ENCODE measurements around the gene PPFIBP2. TPM values are rescaled to one million over a fixed set of nuclear protein-coding genes. Genes with fewer than 3 reads are reported as not detected.

Gene PPFIBP2
- total RNA-seq, 1 donor from 2014 or later: 65.8 TPM

DNA sequence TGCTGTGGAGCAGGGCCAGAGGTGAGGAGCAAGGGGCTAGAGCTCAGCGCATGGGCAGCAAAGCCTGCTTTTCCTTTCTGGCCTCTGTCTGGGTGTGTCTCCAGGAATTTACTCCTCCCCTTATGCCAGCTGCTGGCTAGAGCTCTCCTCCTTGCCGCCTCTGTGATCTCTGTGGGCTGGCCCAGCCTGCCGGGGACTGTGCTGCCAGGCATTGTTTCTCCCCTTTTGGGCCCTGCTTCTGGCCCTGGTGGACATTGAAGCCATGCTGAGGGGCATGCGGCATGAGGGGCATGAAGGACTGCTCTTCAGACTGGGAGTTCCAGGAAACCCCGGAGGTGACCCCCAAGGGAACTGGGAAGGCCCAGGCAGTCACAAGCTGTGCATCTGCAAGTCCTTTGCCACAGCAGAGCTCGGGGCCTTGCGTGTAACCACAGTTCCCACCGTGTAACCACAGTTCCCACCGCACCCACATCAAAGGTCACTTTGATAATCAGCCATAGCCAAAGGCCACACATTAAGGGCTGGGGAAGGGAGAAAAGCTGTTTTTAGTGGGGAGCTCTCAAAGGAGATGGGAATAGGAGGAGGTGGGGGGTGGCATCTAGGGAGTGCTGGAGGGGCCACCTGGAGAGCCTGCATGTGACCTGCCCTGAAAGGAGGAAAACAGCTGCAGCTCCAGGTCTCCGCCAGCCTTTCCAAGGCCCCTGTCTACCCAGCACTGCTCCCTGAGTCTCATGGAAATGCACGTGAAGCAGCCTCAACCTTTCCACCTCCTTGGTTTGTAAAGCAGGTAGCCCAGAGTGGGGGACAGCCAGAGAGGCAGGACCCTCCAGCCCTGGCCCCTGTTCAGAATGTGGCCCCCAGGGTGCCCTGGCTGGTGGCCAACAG lies 62.3 kb downstream of the PPFIBP2 start:
- DNase-seq (ENCODE audit: low spot score in 2 of 2, unreplicated experiment in 2 of 2): no peak
- no peaks in the 10 kb centered on the region for H3K36me3 Mint-ChIP-seq

GRCh38 chr11:7576726-7577290 lies 63.0 kb downstream of the PPFIBP2 start:
- DNase-seq (ENCODE audit: low spot score in 2 of 2, unreplicated experiment in 2 of 2): no peak
- Mint-ChIP-seq H3K27me3 (ENCODE audit: low read depth) (no peaks in the 10 kb centered on the region), H3K27ac (peak overlapping the region; percentile 96), H3K9me3 (no peaks in the 10 kb centered on the region), H3K4me1 (peaks cover 84% of the 10 kb centered on the region), H3K36me3 (no peaks in the 10 kb centered on the region), H3K4me3 (peak overlapping the region; percentile 63)
- TF ChIP-seq CTCF (IDR thresholded peaks at IDR 0.05; ENCODE audit: unreplicated experiment): no peak

More for the DNA sequence above, 62.3 kb downstream of the PPFIBP2 start:
- no peaks in the 10 kb centered on the region for H3K9me3 Mint-ChIP-seq
- no peak for TF ChIP-seq CTCF (IDR thresholded peaks at IDR 0.05; ENCODE audit: unreplicated experiment)
- peak overlapping the region; percentile 96 for H3K27ac Mint-ChIP-seq
- H3K4me1 Mint-ChIP-seq: peaks cover 91% of the 10 kb centered on the region
- H3K27me3 Mint-ChIP-seq (ENCODE audit: low read depth): no peaks in the 10 kb centered on the region
- H3K4me3 Mint-ChIP-seq: peak overlapping the region; percentile 63

DNA sequence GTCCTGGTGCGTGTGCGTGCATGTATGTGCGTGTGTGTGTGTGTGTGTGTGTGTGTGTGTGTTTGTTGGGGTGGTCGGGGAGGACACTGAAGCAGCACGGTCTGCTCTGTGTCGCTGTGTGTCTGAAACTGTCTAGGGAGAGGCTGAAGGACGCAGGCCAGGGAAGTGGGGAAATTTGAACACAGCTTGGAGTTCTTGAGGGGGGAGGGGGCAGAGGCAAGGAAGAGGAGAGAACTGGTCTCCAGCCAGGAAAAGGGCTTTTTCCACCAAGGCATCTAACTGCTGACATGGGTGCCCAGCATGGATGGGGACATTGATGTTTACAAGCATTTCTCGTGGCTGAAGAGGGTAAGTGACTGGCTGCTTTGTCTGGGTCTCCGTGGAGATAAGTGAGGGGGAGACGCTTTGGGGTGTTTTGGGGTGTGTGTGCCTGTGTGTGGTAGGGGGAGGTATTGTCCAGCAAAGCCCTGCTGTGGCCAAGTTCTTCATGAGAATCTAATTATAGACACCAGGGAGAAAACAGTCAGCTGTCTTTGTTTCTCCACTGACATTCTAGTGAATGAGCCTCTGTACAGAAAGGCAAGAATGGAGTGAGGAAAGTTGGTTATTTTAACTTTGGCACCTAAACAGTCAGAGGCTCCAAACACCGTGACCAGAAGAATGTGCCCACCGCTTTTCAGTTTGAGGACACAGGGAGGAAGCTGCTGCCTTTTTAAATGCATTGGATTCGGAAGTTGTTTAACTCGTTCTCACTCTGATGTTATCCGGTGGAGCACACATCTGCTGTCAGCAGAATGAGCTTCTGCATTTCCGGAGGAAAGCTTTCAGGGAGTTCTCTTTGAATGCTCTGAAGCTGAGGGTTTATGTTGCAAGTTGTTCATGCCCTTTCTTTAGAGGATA lies 63.7 kb downstream of the PPFIBP2 start:
- no peak for DNase-seq (ENCODE audit: low spot score in 2 of 2, unreplicated experiment in 2 of 2)
- no peak for TF ChIP-seq CTCF (IDR thresholded peaks at IDR 0.05; ENCODE audit: unreplicated experiment)

GRCh38 chr11:7578276-7578955 lies 64.6 kb downstream of the PPFIBP2 start:
- Mint-ChIP-seq H3K9me3 (no peaks in the 10 kb centered on the region), H3K27me3 (ENCODE audit: low read depth) (no peaks in the 10 kb centered on the region)
- TF ChIP-seq CTCF (IDR thresholded peaks at IDR 0.05; ENCODE audit: unreplicated experiment): no peak

More for the DNA sequence above, 63.7 kb downstream of the PPFIBP2 start:
- H3K27ac Mint-ChIP-seq: peak overlapping the region; percentile 96
- peaks cover 78% of the 10 kb centered on the region for H3K4me1 Mint-ChIP-seq
- H3K9me3 Mint-ChIP-seq: no peaks in the 10 kb centered on the region
- H3K4me3 Mint-ChIP-seq: peak overlapping the region; percentile 63
- no peaks in the 10 kb centered on the region for H3K27me3 Mint-ChIP-seq (ENCODE audit: low read depth)
- no peaks in the 10 kb centered on the region for H3K36me3 Mint-ChIP-seq

DNA sequence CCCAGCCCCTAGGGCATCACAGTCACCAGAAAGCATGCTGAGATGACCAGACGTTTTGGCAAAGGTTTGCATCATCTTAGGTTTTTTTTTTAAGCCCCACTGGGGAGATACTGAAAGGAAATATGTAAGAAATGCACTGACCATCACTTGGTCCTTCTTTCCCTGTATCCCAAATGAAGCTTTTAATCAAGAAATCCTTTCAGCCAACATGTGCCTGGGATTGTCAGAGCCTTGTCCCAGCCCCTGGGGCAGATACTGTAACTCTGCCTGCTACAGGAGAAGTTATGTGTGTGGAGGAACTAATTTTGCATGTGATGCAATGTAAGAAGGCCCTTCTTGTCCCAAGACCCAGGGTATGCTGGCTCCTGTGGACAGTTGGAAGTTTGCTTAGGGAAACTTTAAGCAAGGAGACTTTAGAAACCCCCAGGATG lies 65.6 kb downstream of the PPFIBP2 start:
- no peaks in the 10 kb centered on the region for H3K27me3 Mint-ChIP-seq (ENCODE audit: low read depth)
- no peak overlapping the region for H3K4me3 Mint-ChIP-seq
- no peaks in the 10 kb centered on the region for H3K36me3 Mint-ChIP-seq
- no peak for DNase-seq (ENCODE audit: low spot score in 2 of 2, unreplicated experiment in 2 of 2)
- no peak for TF ChIP-seq CTCF (IDR thresholded peaks at IDR 0.05; ENCODE audit: unreplicated experiment)
- H3K9me3 Mint-ChIP-seq: no peaks in the 10 kb centered on the region
- H3K27ac Mint-ChIP-seq: no peak overlapping the region
- peaks cover 68% of the 10 kb centered on the region for H3K4me1 Mint-ChIP-seq

More at GRCh38 chr11:7578276-7578955, 64.6 kb downstream of the PPFIBP2 start:
- no peak for DNase-seq (ENCODE audit: low spot score in 2 of 2, unreplicated experiment in 2 of 2)
- no peaks in the 10 kb centered on the region for H3K36me3 Mint-ChIP-seq
- peak overlapping the region; percentile 96 for H3K27ac Mint-ChIP-seq
- peak overlapping the region; percentile 63 for H3K4me3 Mint-ChIP-seq
- peaks cover 78% of the 10 kb centered on the region for H3K4me1 Mint-ChIP-seq
